HL-60 (cell line): ENCODE results near the gene PLIN1.

Experiments used
- DNase-seq, 2 experiments: peaks; one replicate each; pipeline ENCODE4 v3.0.0-alpha.2; 2010 to 2020; ENCODE audit warnings: low read depth in 1 of 2, low spot score in 1 of 2
- H3K27ac ChIP-seq: fragments of 250-450 bp; sonication (Bioruptor Pico); replicated peaks from 2 replicates; pipeline ENCODE4 v1.5.1; 2020; ENCODE audit warnings: mild to moderate bottlenecking, moderate library complexity
- H3K27me3 ChIP-seq: fragments of 250-450 bp; sonication (Bioruptor Pico); 2 replicates; pipeline ENCODE4 v1.5.1; 2021; ENCODE audit warnings: mild to moderate bottlenecking, moderate library complexity; ENCODE audit not compliant: insufficient read depth, poor library complexity, severe bottlenecking
- H3K4me3 ChIP-seq: replicated peaks from 2 replicates; pipeline ENCODE4 v1.5.1; 2011; ENCODE audit warnings: mild to moderate bottlenecking, control low read depth, low read length; ENCODE audit not compliant: insufficient read depth
- CTCF ChIP-seq: IDR thresholded peaks from one replicate; pipeline ENCODE4 v1.5.1; 2011; ENCODE audit warnings: low read length, control low read depth, inconsistent platforms; ENCODE audit not compliant: insufficient read depth
- GABPA ChIP-seq: IDR thresholded peaks from 2 replicates; pipeline ENCODE4 v1.6.1; 2012; ENCODE audit warnings: low read depth
- POLR2AphosphoS5 ChIP-seq: IDR thresholded peaks from 2 replicates; pipeline ENCODE4 v1.6.1; 2012; ENCODE audit warnings: low read depth
- REST ChIP-seq: IDR thresholded peaks from 2 replicates; pipeline ENCODE4 v1.6.1; 2012; ENCODE audit warnings: low read depth; ENCODE audit not compliant: insufficient replicate concordance
- SPI1 ChIP-seq: IDR thresholded peaks from 2 replicates; pipeline ENCODE4 v1.6.1; 2012; ENCODE audit warnings: low read depth, mild to moderate bottlenecking, borderline replicate concordance

PLIN1 gene

GRCh38 chr15:89649716-89650115 lies 29.5 kb downstream of the PLIN1 start:
- no peak overlapping the region for H3K27ac ChIP-seq
- no peak for DNase-seq
- H3K27me3 ChIP-seq: peaks cover 13% of the 10 kb centered on the region
- TF ChIP-seq SPI1 (no peak), GABPA (no peak), POLR2AphosphoS5 (no peak), CTCF (no peak), REST (no peak)
- H3K4me3 ChIP-seq: no peak overlapping the region

GRCh38 chr15:89649013-89649625 lies 30.0 kb downstream of the PLIN1 start:
- H3K27ac ChIP-seq: no peak overlapping the region
- no peak for DNase-seq
- peaks cover 8% of the 10 kb centered on the region for H3K27me3 ChIP-seq
- TF ChIP-seq GABPA (no peak), SPI1 (no peak), POLR2AphosphoS5 (no peak), REST (no peak), CTCF (no peak)
- no peak overlapping the region for H3K4me3 ChIP-seq

GRCh38 chr15:89648106-89649012 lies 30.8 kb downstream of the PLIN1 start:
- H3K27ac ChIP-seq: no peak overlapping the region
- peaks cover 4% of the 10 kb centered on the region for H3K27me3 ChIP-seq
- no peak overlapping the region for H3K4me3 ChIP-seq
- DNase-seq: no peak
- no peak for TF ChIP-seq CTCF
- TF ChIP-seq GABPA: no peak
- no peak for TF ChIP-seq SPI1
- TF ChIP-seq REST: no peak
- TF ChIP-seq POLR2AphosphoS5: no peak
